Panc1 (cell line): ENCODE measurements around the gene RCL1. TPM values are rescaled to one million over a fixed set of nuclear protein-coding genes. Genes with fewer than 3 reads are reported as not detected.

Experiments
- ATAC-seq: fragments of 200-7000 bp; cut with Tn5 transposase; 2 replicates; pipeline ENCODE4 v1.9.1; 2020; ENCODE audit warnings: mild to moderate bottlenecking, moderate library complexity
- BruUV-seq: library from RNA; stranded (reverse); fragments of 400-500 nt; replicated peaks from 2 replicates; lab custom pipeline; 2021; lab: Mats Ljungman, UMichigan
- CTCF ChIA-PET: fragments of 300-600 bp; sonication (Branson Sonifier 250); formaldehyde crosslinking; loops from one replicate; lab custom pipeline; 2022; ENCODE audit warnings: antibody characterized with exemption; lab: Charles Lee
- POLR2A ChIA-PET: fragments of 300-600 bp; sonication (Branson Sonifier 250); formaldehyde crosslinking; loops from one replicate; lab custom pipeline; 2022; ENCODE audit warnings: antibody characterized with exemption; lab: Charles Lee
- DNase-seq: peaks from one replicate; pipeline ENCODE4 v3.0.0-alpha.2; 2010; ENCODE audit warnings: low read depth, low spot score
- H3K27ac ChIP-seq: 2 replicates; pipeline ENCODE4 v1.5.1; 2011; ENCODE audit warnings: mild to moderate bottlenecking, low read length, inconsistent platforms
- H3K27me3 ChIP-seq: fragments of 200-500 bp; sonication (Bioruptor generic); 2 replicates; pipeline ENCODE4 v1.6.0; 2014; ENCODE audit warnings: low read length, inconsistent platforms; ENCODE audit not compliant: control insufficient read depth, insufficient read depth
- H3K36me3 ChIP-seq: fragments of 200-500 bp; sonication (Bioruptor generic); 2 replicates; pipeline ENCODE4 v1.5.1; 2014; ENCODE audit warnings: inconsistent platforms, mild to moderate bottlenecking, low read length, moderate library complexity; ENCODE audit not compliant: control insufficient read depth, insufficient read depth
- H3K4me1 ChIP-seq: 2 replicates; pipeline ENCODE4 v1.5.1; 2011; ENCODE audit warnings: inconsistent platforms, mild to moderate bottlenecking, low read length, moderate library complexity; ENCODE audit not compliant: control insufficient read depth, insufficient read depth
- H3K4me3 ChIP-seq, 2 experiments: 2 replicates each; pipeline ENCODE4 v1.5.1; 2011 to 2012; ENCODE audit warnings: low read depth in 2 of 2, low read length in 2 of 2, mild to moderate bottlenecking in 2 of 2, inconsistent platforms in 1 of 2, moderate library complexity in 1 of 2
- H3K9me3 ChIP-seq: fragments of 200-500 bp; sonication (Bioruptor generic); 2 replicates; pipeline ENCODE4 v1.5.1; 2014; ENCODE audit warnings: low read depth, mild to moderate bottlenecking, inconsistent platforms, low read length, moderate library complexity; ENCODE audit not compliant: control insufficient read depth, insufficient read depth
- CTCF ChIP-seq: fragments of 450-650 bp; IDR thresholded peaks from 2 replicates; pipeline ENCODE4 v1.5.1; 2017; ENCODE audit warnings: mild to moderate bottlenecking
- POLR2AphosphoS5 ChIP-seq: IDR thresholded peaks from 2 replicates; pipeline ENCODE4 v1.6.1; 2012; ENCODE audit warnings: mild to moderate bottlenecking, low read depth, low read length, moderate library complexity
- REST ChIP-seq, 2 experiments: IDR thresholded peaks; 2 replicates each; pipeline ENCODE4 v1.6.1; 2011 to 2012; ENCODE audit warnings: low read depth in 2 of 2, control low read depth in 1 of 2, low read length in 1 of 2, mild to moderate bottlenecking in 1 of 2, moderate library complexity in 1 of 2; ENCODE audit not compliant: insufficient read depth in 1 of 2
- SIN3A ChIP-seq: IDR thresholded peaks from 2 replicates; pipeline ENCODE4 v1.6.1; 2012; ENCODE audit warnings: low read depth, mild to moderate bottlenecking, low read length, moderate library complexity, borderline replicate concordance; ENCODE audit not compliant: insufficient read depth
- TCF7L2 ChIP-seq: IDR thresholded peaks from 2 replicates; pipeline ENCODE4 v1.6.1; 2011; ENCODE audit warnings: mild to moderate bottlenecking, low read depth, low read length, inconsistent platforms
- in situ Hi-C: cut with HindIII; loops from 2 replicates; pipeline ENCODE4 v1.10.0; 2016; ENCODE audit warnings: low sequenced_read_pairs, low pct_unique_long_range_greater_than_20kb
- intact Hi-C: fragments of 100-400 bp; cut with micrococcal nuclease; formaldehyde crosslinking; loops from one replicate; pipeline ENCODE4 v1.10.0; 2022; ENCODE audit not compliant: unreplicated experiment
- total RNA-seq: library from RNA; stranded (reverse); gene quantifications from one replicate; pipeline ENCODE4 v1.2.1, GENCODE V29; 2021; ENCODE audit not compliant: unreplicated experiment

Gene RCL1
- total RNA-seq, 1 experiment from 2014 or later, result 11.2 TPM

- in situ Hi-C loops, result no loop called here
- no TSS peak for BruUV-seq
These were observed 631 bp upstream of the RCL1 start for GRCh38 chr9:4792054-4792571.

More at GRCh38 chr9:4792054-4792571, 631 bp upstream of the RCL1 start:
- ChIA-PET POLR2A (no interaction called here), CTCF (no interaction called here)
- H3K4me3 ChIP-seq, result peak overlapping the region; percentile 61 to 66
- no peaks in the 10 kb centered on the region; the same call in 1 of the 2 replicates for H3K36me3 ChIP-seq
- TF ChIP-seq SIN3A (no peak), CTCF (no peak), REST (IDR thresholded peaks at IDR 0.05; ENCODE audit: insufficient read depth in 1 of 2, low read depth in 2 of 2, low read length in 1 of 2) (no peak), POLR2AphosphoS5 (no peak), TCF7L2 (no peak)
- intact Hi-C loops, result no loop called here
- no peaks in the 10 kb centered on the region for H3K27me3 ChIP-seq
- DNase-seq (no peak), ATAC-seq (peak; percentile 59)
- H3K9me3 ChIP-seq, result no peaks in the 10 kb centered on the region
- H3K27ac ChIP-seq, result no peak overlapping the region
- H3K4me1 ChIP-seq, result peaks cover 2% of the 10 kb centered on the region; the same call in 1 of the 2 replicates
